Stimulated activated effector memory CD8-positive, alpha-beta T cell treated with anti-CD3 and anti-CD28 coated beads, Interleukin-12 subunit alpha, Interleukin-12 subunit beta, amount 100 ng/mL, for 72 hours (primary cell): Measurements from ENCODE around the gene CCPG1.
A peak's percentile ranks its signal among the peaks of the same experiment; 100 is the strongest.
"Not testable (repeated sequence)": the region's sequence is repeated elsewhere in the genome, so short reads cannot be mapped to it uniquely, and the experiment has no call there.

Source experiments
- ATAC-seq: fragments of 150-1000 bp; cut with Tn5 transposase; 2 replicates; pipeline ENCODE4 v1.10.0; 2021
- DNase-seq, 2 donors: peaks; one replicate each; pipeline ENCODE4 v3.0.0; 2021 to 2022; ENCODE audit warnings: low spot score in 2 of 2
- H3K27ac Mint-ChIP-seq: one replicate; pipeline ENCODE4 v1.8.0; 2022; ENCODE audit warnings: mild to moderate bottlenecking, mixed read lengths
- H3K36me3 Mint-ChIP-seq: one replicate; pipeline ENCODE4 v1.8.0; 2022; ENCODE audit warnings: mild to moderate bottlenecking, mixed read lengths
- H3K4me1 Mint-ChIP-seq: one replicate; pipeline ENCODE4 v1.8.0; 2022; ENCODE audit warnings: mixed read lengths
- H3K4me3 Mint-ChIP-seq: one replicate; pipeline ENCODE4 v1.8.0; 2022; ENCODE audit warnings: mild to moderate bottlenecking, mixed read lengths
- H3K9me3 Mint-ChIP-seq: one replicate; pipeline ENCODE4 v1.8.0; 2022; ENCODE audit warnings: mixed read lengths

Gene CCPG1

GRCh38 chr15:55402707-55403106 is 5.5 kb downstream of the CCPG1 start:
- peak overlapping the region; percentile 14 for H3K27ac Mint-ChIP-seq
- H3K36me3 Mint-ChIP-seq = no peaks in the 10 kb centered on the region
- no peaks in the 10 kb centered on the region for H3K9me3 Mint-ChIP-seq
- H3K4me3 Mint-ChIP-seq = peak overlapping the region; percentile 7
- peaks cover 44% of the 10 kb centered on the region for H3K4me1 Mint-ChIP-seq
- ATAC-seq = peak; percentile 50
- DNase-seq = no peak

- ATAC-seq (no peak), DNase-seq (no peak)
- H3K36me3 Mint-ChIP-seq = no peaks in the 10 kb centered on the region
- H3K9me3 Mint-ChIP-seq = no peaks in the 10 kb centered on the region
- H3K27ac Mint-ChIP-seq = peak overlapping the region; percentile 14
- no peak overlapping the region for H3K4me3 Mint-ChIP-seq
- peaks cover 38% of the 10 kb centered on the region for H3K4me1 Mint-ChIP-seq
Measured at GRCh38 chr15:55401786-55402246, 6.3 kb downstream of the CCPG1 start.

DNA sequence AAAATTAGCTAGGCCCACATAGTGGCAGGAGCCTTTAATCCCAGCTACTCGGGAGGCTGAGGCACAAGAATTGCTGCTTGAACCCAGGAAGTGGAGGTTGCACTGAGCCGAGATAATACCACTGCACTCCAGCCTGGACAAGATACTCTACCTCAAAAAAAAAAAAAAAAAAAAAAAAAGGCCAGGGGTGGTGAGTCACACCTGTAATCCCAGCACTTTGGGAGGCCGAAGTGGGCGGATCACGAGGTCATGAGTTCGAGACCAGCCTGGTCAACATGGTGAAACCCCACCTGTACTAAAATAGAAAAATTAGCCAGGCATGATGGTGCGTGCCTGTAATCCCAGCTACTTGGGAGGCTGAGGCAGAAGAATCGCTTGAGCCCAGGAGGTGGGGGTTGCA is 8.1 kb downstream of the CCPG1 start:
- not testable (repeated sequence) for H3K27ac Mint-ChIP-seq, ATAC-seq, H3K36me3 Mint-ChIP-seq, H3K9me3 Mint-ChIP-seq, H3K4me3 Mint-ChIP-seq
- peak in 1 of 2 donors; percentile 38 for DNase-seq
- peaks cover 38% of the 10 kb centered on the region for H3K4me1 Mint-ChIP-seq

- ATAC-seq = no peak
- Mint-ChIP-seq H3K4me3 (no peak overlapping the region), H3K4me1 (peaks cover 27% of the 10 kb centered on the region)
Measured at GRCh38 chr15:55398243-55398642, 9.9 kb downstream of the CCPG1 start.

DNA sequence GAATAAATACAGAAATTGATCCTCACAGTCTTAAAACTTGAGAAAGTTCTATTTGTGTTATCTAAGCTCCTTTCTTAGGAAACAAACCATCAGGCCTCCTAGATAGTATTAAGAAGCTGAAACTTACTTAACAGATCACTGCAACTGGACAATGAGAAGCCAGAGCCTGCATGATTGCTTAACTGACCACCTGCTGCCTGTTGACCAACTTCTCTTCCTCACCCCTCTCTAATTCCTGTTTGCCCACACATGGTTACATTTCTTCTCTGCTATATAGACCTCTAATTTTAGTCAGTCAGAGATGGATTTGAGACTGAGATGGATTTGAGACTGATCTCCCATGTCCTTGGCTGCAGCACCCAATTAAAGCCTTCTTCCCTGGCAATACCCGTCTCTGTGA is 13.5 kb downstream of the CCPG1 start:
- H3K9me3 Mint-ChIP-seq = no peaks in the 10 kb centered on the region
- ATAC-seq = no peak
- no peak overlapping the region for H3K4me3 Mint-ChIP-seq
- DNase-seq = no peak
- peaks cover 9% of the 10 kb centered on the region for H3K4me1 Mint-ChIP-seq
- H3K27ac Mint-ChIP-seq = no peak overlapping the region
- H3K36me3 Mint-ChIP-seq = no peaks in the 10 kb centered on the region

More at GRCh38 chr15:55398243-55398642, 9.9 kb downstream of the CCPG1 start:
- H3K36me3 Mint-ChIP-seq = no peaks in the 10 kb centered on the region
- no peak for DNase-seq
- no peak overlapping the region for H3K27ac Mint-ChIP-seq
- no peaks in the 10 kb centered on the region for H3K9me3 Mint-ChIP-seq

DNA sequence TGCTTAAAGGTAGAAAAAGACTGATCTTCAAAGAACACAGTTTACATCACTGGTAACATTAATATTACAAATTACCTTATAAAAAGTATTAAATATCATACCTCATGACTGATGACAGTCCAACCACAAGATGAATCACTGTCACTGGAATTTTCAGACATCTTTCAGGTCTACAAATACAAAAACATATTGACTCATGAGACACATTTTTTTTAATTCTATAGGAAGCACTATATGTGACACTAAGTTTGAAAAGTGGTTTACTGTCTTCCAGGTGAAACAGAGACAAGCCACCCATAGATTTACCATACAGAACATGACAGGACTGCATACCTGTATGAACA is 18.9 kb downstream of the CCPG1 start:
- ATAC-seq = peak; percentile 40
- no peaks in the 10 kb centered on the region for H3K9me3 Mint-ChIP-seq
- DNase-seq = no peak
- H3K4me3 Mint-ChIP-seq = no peak overlapping the region
- H3K27ac Mint-ChIP-seq = peak overlapping the region; percentile 11
- H3K4me1 Mint-ChIP-seq = peaks cover 6% of the 10 kb centered on the region
- H3K36me3 Mint-ChIP-seq = peaks cover 44% of the 10 kb centered on the region

GRCh38 chr15:55387027-55387426 is 21.1 kb downstream of the CCPG1 start:
- Mint-ChIP-seq H3K36me3 (peaks cover 48% of the 10 kb centered on the region), H3K27ac (no peak overlapping the region), H3K9me3 (no peaks in the 10 kb centered on the region), H3K4me1 (peaks cover 6% of the 10 kb centered on the region), H3K4me3 (no peak overlapping the region)
- DNase-seq = no peak
- ATAC-seq = no peak

GRCh38 chr15:55383687-55384086 is 24.5 kb downstream of the CCPG1 start:
- H3K4me3 Mint-ChIP-seq = no peak overlapping the region
- no peaks in the 10 kb centered on the region for H3K9me3 Mint-ChIP-seq
- DNase-seq (no peak), ATAC-seq (no peak)
- H3K36me3 Mint-ChIP-seq = peaks cover 65% of the 10 kb centered on the region
- no peaks in the 10 kb centered on the region for H3K4me1 Mint-ChIP-seq
- no peak overlapping the region for H3K27ac Mint-ChIP-seq

DNA sequence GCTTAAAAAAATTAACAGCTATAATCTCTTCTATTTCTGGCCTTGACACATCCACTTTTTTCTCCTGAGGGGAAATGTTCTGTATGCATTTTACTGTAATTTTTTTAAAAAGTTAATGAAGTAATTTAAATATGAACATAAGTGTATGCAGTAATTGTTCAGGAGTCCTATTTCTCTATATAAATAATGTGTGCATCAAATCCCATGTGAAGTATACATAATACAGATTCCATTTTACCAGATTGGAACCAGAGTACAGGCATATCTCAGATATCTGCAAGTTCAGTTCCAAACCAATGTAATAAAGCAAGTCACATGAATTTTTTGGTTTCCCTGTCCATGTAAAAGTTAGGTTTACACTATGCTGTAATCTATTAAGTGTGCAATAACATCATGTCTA is 26.6 kb downstream of the CCPG1 start:
- DNase-seq (no peak), ATAC-seq (no peak)
- Mint-ChIP-seq H3K36me3 (peaks cover 63% of the 10 kb centered on the region), H3K9me3 (no peaks in the 10 kb centered on the region), H3K4me1 (no peaks in the 10 kb centered on the region), H3K27ac (no peak overlapping the region), H3K4me3 (no peak overlapping the region)

GRCh38 chr15:55379095-55379494 is 29.1 kb downstream of the CCPG1 start:
- no peak overlapping the region for H3K27ac Mint-ChIP-seq
- no peaks in the 10 kb centered on the region for H3K4me1 Mint-ChIP-seq
- no peak for ATAC-seq
- DNase-seq = no peak
- no peak overlapping the region for H3K4me3 Mint-ChIP-seq
- H3K9me3 Mint-ChIP-seq = no peaks in the 10 kb centered on the region
- H3K36me3 Mint-ChIP-seq = peaks cover 63% of the 10 kb centered on the region

GRCh38 chr15:55372701-55373440 is 35.3 kb downstream of the CCPG1 start:
- Mint-ChIP-seq H3K4me1 (peaks cover under 1% of the 10 kb centered on the region), H3K36me3 (peaks cover 83% of the 10 kb centered on the region)
- DNase-seq = no peak

DNA sequence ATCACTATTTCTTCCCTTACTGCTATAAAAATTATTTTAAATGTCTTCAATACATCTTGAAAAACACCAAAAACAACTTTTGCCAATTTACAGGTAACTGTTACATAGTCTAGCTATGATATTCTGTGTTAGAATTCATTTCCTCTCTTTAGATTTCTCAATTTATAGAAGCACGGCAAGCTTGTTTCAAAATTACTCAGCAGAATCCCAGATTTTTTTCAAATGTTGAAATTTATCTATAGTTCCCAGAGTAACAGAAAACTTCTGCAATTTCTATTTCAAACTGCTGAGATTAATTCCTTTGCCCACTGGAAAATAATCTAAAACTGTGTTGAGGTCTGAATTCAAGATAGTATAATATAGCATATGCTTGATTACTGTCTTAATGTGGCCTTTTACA is 41.2 kb downstream of the CCPG1 start:
- H3K9me3 Mint-ChIP-seq = no peaks in the 10 kb centered on the region
- H3K27ac Mint-ChIP-seq = peak overlapping the region; percentile 23
- peaks cover 37% of the 10 kb centered on the region for H3K36me3 Mint-ChIP-seq
- no peak overlapping the region for H3K4me3 Mint-ChIP-seq
- DNase-seq (no peak), ATAC-seq (no peak)
- H3K4me1 Mint-ChIP-seq = peaks cover 5% of the 10 kb centered on the region

More at GRCh38 chr15:55372701-55373440, 35.3 kb downstream of the CCPG1 start:
- Mint-ChIP-seq H3K4me3 (no peak overlapping the region), H3K9me3 (no peaks in the 10 kb centered on the region), H3K27ac (peak overlapping the region; percentile 30)
- ATAC-seq = no peak

DNA sequence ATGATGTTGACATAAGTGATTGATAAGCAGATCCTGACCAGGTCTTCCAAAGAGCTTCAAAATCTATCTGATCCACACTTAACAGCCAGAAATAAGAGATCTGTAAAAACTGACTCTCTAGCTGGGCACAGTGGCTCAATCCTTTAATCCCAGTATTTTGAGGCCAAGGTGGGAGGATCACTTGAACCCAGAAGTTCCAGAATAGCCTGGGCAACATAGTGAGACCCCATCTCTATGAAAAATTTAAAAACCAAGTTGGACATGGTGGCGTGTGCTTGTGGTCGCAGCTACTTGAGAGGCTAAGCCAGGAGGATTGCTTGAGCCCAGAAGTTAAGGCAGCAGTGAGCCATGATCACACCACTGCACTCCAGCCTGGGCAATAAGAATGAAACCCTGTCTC is 45.5 kb downstream of the CCPG1 start:
- no peak overlapping the region for H3K27ac Mint-ChIP-seq
- H3K36me3 Mint-ChIP-seq = peaks cover 11% of the 10 kb centered on the region
- DNase-seq (no peak), ATAC-seq (no peak)
- no peak overlapping the region for H3K4me3 Mint-ChIP-seq
- H3K4me1 Mint-ChIP-seq = peaks cover 2% of the 10 kb centered on the region
- no peaks in the 10 kb centered on the region for H3K9me3 Mint-ChIP-seq

DNA sequence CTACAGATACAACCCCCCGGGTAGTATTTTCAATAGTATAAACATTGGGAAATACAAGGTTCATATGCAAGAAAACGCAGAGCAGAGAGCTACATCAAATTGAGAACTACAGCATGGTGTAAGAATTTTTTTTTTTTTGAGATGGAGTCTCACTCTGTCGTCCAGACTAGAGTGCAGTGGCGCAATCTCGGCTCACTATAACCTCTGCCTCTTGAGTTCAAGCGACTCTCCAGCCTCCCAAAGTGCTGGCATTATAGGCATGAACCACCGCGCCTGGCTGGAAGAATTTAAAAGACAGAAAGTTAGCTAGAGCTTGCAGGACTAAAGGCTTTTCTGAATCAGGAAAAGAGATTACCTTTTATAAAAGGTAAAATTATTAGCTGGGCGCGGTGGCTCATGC is 47.1 kb downstream of the CCPG1 start:
- DNase-seq = no peak
- Mint-ChIP-seq H3K36me3 (peaks cover 25% of the 10 kb centered on the region), H3K27ac (no peak overlapping the region), H3K4me3 (no peak overlapping the region), H3K9me3 (no peaks in the 10 kb centered on the region), H3K4me1 (no peaks in the 10 kb centered on the region)
- no peak for ATAC-seq

DNA sequence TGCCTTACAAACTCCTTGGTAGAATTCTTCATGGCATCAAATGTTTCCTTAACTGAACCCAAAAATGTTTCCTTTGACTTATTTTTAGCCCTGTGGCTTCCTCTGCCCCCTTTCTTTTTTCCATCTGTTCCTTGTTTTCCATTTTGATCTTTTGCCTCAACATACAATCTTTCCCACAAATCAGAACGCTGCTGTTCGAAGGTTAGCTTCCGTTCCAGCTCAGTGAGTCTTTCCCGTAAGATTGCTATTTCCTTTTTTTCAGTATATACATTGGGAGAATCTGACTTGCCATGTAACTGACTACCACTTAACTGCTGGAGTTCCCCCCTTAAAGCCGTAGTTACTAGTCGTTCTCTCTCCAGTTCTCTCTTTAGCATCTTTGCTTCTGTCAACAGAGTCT is 47.9 kb downstream of the CCPG1 start:
- Mint-ChIP-seq H3K9me3 (no peaks in the 10 kb centered on the region), H3K36me3 (peaks cover 33% of the 10 kb centered on the region), H3K4me3 (no peak overlapping the region), H3K4me1 (no peaks in the 10 kb centered on the region), H3K27ac (no peak overlapping the region)
- no peak for ATAC-seq
- DNase-seq = no peak

DNA sequence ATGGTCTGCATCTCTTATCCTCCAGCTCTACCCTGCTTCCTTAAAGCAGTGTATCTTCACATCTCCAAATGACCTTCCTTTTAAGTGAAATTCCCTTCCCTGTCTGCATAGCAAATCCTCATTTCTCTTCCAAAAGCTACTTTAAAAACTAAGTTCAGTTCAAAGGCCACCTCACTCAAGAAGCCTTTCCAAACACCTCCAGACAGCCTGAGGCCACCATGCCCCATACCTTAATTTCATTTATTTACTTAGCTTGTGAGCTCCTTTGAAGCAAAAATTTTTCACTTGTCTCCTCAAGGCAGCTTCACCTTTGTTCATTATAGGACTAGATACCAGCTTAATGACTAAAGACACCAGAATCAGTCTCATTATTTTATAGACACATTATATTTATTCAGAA is 49.7 kb downstream of the CCPG1 start:
- Mint-ChIP-seq H3K4me1 (no peaks in the 10 kb centered on the region), H3K9me3 (no peaks in the 10 kb centered on the region), H3K27ac (peak overlapping the region; percentile 32), H3K4me3 (no peak overlapping the region), H3K36me3 (peaks cover 51% of the 10 kb centered on the region)
- DNase-seq (no peak), ATAC-seq (no peak)
